ENCODE data around the gene RBCK1.

RBCK1 gene

DNA sequence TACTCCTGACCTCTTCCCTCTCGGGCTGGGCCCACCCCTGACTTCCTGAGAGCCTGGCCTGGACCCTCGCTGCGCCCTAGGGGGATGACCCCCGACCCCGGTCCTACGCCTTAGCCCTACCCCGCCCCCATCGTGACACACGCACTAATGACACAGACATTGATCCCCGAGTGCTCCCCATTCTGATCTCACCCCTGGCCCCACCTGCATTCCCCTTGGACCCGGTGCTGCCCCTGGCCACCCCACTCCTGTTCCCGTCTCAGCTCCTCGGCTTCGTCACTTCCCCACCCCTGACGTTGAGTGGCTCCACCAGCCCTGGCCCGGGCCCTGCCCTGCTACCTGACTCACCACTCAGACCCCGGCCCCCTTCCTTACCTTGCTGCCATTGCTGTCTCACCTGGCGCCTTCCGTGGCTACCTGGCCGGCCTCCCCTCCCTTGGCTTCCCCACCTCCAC is 12.1 kb downstream of the RBCK1 start:
- no peak for DNase-seq

DNA sequence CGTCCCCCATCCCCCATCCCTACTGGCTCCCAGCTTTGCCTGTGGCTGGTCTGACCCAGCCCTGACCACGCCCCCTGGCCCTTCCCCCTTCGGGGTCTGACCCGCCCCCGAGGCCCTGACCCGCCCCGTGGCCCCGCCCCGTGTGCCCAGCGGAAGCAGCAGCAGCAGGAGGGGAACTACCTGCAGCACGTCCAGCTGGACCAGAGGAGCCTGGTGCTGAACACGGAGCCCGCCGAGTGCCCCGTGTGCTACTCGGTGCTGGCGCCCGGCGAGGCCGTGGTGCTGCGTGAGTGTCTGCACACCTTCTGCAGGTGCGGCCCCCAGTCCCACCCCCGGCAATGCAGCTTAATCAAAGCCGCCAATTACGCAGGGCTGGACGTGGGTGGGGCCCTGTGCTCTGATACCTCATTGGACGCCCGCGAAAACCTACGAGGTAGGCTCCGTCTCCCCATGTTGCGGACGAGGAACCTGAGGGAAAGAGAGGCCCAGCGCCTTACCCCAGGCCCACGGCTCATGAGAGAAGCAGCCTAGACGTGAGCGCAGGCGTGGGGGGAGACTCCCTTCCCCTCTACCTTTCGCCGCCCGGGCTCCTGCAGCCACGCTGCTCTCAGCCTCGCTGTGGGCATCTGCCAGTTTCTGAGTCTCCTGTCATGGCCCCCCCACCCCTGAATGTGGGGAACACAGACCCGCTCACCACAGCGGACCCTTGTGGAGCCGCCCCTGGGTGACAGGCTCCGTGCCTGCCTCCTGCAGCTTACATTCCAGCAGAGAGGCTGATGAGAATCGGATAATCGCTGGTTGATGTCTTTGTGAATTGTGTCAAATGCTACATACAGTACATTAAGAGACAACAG is 12.8 kb downstream of the RBCK1 start:
- DNase-seq = no peak

DNA sequence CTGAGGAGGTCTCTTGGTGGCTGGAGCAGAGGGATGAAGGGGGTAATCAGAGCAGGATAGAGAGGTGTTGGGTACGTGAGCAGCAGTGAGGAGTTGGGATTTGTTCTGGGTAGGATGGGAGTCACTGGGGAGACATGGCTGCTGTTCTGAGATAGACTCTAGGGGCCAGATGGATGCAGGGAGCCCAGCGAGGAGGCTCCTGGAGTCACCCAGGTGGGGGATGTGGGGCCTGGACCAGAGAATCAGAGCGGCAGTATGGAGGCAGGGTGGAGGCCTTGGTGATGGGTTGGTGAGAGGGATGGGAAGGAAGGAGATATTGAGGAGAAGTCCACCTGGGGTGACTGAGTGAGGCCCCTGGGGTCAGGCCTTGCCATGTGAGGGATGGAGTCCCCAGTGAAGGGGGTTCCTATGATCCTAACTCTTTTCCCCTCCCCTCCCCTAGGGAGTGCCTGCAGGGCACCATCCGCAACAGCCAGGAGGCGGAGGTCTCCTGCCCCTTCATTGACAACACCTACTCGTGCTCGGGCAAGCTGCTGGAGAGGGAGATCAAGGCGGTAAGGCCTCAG is 13.7 kb downstream of the RBCK1 start:
- no peak for DNase-seq

DNA sequence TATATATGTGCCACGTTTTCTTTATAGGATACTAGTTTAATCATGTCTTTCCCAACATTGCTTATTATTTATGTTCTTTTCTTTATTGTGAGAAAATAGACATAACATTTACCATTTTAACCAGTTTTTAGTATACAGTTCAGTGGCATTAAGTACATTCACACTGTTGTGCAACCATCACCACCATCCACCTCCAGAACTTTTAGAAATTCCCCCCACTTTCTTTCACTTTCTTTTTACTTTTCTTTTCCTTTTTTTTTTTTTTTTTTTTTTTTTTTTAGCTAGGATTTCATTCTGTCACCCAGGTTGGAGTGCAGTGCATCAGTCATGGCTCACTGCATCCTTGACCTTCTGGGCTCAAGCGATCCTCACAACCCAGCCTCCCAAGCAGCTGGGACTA is 18.5 kb downstream of the RBCK1 start:
- no peak for DNase-seq

- DNase-seq = no peak
Observed at GRCh38 chr20:427401-427800, 19.3 kb downstream of the RBCK1 start.

DNA sequence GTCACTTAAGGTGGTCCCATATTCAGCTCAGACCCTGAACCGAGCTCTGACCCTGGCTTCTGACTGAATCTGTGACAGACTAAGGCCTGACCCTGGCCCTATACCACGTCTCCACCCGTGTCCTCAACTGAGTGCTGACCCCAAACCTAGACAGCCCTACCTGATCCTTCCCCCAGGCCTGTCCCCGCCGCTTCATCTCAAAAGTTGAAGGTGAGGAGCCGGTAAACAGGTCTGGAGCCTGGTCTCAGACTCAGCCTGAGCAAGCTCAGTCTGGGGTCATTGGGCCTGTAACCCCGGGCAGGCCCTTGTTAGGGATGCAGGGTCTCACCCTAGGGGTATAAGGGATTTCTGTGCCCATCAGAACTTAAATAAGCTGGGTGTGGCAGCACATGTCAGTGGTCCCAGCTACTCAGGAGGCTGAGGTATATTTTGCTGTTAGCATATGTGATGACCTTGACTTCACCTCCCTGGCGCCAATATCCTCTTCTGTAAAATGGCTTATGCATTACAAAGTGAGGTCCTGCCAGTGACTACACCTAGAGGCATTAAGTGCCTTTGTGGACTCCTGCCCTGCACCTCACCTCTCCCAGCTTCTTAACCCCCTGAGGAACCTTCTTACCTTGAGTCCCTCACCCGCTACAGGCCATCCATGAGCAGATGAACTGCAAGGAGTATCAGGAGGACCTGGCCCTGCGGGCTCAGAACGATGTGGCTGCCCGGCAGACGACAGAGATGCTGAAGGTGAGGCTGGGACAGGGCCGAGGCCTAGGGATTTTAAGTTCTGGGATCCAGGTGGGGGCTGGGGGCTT is 20.0 kb downstream of the RBCK1 start:
- no peak for DNase-seq

DNA sequence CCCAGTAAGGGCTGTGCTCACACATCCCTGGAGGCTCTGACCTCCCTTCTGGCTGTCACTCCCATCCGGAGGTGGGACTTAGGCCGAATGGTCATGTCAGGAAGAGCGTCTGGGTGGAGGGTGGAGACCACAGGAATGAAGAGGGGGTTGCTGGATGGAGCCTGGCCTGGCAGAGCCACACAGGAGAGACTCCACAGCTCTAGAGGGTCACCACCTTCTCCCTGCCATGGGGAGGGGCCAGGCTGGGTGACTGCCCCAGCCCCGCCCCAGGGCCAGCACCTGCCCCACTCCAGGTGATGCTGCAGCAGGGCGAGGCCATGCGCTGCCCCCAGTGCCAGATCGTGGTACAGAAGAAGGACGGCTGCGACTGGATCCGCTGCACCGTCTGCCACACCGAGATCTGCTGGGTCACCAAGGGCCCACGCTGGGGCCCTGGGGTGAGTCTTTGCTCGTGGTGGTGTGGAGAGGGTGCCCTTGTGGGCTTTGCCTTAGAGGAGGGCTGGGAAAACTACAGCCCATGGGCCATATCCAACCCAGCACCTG is 20.6 kb downstream of the RBCK1 start:
- no peak for DNase-seq

- no peak for DNase-seq
Observed at GRCh38 chr20:430091-430999, 22.2 kb downstream of the RBCK1 start.

GRCh38 chr20:431012-431904 is 23.2 kb downstream of the RBCK1 start:
- peak in 1 of 2 experiments; percentile 72 for DNase-seq

DNA sequence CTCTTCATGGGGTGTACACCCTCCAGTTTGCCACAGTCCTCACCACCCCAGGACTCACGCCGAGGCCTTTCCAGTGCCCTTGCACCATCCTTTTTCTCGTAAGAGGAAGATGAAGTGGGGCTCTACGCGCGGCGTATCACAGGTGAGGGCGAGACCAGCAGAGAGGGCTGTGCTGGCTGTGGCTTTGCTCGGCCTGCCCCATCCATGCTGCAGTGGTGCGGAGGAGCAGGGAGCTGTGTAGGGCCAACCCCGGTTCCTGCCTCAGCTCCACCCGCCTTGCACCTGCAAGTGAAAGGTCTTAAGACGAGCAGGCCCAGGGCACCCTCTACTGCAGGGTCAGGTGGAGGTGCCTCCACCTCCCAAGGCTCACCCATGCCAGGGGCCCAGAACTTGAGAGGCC is 24.1 kb downstream of the RBCK1 start:
- no peak for DNase-seq

DNA sequence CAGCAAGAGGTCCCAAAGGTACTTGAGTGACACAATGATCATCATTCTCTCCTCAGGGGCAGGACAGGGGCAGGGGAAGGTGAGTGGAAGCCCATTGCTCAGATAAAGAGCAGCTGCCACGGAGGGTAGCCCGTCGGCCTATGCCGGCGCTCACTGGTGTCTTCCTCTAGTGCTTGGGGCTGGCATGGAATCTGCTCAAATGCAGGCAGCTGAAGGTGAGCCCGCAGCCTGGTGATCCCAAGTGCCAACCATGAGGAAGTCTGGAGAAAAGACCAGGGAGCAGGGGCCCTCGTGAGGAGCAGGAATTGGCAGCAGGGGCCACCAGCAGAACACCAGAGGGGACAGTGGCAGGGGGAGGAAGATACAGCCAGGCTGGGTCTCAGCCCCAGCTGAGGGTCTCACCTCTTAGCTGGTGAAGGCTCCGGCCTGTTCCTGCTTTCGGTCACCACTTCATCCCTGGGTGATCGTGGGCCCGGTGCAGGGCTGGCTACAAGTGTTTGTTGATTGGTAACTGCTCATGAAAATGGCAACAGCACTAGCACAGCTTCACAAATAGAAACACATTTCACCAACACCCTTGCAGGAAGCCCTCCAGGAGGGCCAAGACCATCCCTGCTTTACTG is 24.7 kb downstream of the RBCK1 start:
- DNase-seq = no peak

DNA sequence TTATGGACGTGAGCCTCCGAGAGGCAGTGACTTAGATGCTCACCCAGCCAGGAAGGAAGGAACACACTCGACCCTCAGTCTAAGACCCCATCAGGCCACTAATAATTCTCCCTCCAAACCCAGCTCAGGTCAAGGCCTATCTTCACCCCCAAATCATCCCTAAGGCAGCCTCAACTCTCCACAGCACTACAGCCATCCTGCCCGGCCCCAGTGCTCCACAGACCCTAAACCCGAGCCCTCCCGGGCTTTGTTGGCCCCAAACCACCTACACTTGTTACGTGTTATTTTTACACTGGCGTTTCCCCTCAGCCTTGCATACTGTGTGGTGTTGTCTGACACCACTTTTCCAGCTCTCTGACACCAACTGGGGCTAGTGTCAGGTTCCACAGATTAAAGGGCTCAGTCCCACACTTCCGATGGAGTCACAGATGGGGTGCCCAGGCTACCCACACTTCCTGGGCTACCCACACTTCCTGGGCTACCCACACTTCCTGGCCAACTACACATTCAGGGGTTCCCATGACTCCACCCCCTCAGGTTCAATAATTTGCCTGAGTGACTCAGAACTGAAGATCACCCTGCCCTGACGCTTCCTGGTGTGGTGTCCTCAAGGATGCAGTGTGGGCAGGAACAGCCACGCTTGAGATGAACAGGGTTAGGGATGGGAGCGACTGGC is 25.3 kb downstream of the RBCK1 start:
- DNase-seq = no peak

DNA sequence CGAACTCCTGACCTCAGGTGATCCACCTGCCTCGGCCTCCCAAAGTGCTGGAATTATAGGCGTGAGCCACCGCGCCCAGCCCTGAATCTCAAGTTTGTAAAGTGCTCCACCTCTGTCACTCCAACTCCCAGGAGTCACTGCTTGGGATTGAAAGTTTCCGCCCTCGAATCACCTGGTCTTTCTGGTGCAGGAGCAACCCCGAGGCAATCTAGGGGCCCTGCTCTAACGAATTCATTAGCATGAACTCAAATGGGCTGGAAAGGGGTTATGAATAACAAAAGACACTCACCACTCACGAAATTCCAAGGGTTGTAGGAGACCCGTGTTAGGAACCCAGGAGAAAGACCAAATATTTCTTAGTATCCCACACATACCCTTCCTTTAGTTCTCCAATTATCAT is 26.1 kb downstream of the RBCK1 start:
- DNase-seq = no peak

GRCh38 chr20:434661-435419 is 26.7 kb downstream of the RBCK1 start:
- DNase-seq = no peak

DNA sequence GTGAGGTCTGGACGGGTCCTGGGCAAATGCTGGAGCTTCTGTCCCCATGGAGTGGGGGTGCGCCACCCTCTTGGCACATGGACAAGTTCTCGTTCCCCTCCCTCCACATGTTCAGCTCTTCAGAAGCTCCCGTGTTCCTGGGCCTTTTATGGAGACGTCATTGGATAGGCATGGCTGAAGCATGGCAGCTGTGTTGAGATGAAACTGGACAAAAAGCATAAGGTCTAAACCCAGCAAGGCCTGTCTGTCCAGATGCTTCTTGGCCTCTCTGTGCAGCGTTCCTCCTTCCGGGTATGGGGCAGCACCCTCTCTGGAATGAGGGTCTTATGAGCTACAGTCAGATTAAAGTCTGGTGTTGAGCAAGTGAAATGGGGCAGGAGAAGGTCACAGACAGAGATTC is 27.5 kb downstream of the RBCK1 start:
- DNase-seq = no peak

GRCh38 chr20:436476-436875 is 28.4 kb downstream of the RBCK1 start:
- no peak for DNase-seq

DNA sequence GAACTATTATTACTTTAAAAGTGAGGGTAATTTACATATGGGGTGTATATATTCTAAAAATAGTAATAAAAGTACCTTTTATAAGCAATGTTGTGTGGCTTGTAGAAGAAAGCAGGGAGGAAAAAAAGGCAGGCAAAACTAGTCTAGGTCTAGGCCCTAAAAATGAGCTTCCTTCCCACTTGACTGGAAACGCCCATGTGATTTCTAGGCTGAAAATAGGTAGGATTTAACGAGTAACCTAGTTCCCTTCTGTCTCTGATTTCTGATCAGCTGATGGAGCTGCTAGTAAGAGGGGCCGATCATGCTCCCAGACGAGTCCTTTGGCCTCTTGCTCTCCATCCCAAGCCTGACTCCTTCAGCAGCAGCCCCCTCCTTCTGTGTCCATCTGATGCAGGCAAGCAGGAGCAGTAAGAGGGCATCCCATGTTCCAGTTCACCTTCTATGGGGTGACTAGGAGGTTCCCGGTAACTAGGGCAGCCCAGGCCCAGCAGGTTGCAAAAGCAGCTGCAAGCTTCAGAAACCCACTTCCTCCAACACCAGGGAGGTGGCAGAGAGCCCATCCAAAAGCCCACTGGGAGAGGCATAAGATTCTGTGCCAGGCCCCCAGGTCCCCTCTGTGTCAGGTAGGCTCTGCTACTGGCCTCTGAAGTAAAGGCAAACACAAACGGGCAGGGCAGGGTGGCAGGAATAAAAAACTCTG is 29.8 kb downstream of the RBCK1 start:
- no peak for DNase-seq

DNA sequence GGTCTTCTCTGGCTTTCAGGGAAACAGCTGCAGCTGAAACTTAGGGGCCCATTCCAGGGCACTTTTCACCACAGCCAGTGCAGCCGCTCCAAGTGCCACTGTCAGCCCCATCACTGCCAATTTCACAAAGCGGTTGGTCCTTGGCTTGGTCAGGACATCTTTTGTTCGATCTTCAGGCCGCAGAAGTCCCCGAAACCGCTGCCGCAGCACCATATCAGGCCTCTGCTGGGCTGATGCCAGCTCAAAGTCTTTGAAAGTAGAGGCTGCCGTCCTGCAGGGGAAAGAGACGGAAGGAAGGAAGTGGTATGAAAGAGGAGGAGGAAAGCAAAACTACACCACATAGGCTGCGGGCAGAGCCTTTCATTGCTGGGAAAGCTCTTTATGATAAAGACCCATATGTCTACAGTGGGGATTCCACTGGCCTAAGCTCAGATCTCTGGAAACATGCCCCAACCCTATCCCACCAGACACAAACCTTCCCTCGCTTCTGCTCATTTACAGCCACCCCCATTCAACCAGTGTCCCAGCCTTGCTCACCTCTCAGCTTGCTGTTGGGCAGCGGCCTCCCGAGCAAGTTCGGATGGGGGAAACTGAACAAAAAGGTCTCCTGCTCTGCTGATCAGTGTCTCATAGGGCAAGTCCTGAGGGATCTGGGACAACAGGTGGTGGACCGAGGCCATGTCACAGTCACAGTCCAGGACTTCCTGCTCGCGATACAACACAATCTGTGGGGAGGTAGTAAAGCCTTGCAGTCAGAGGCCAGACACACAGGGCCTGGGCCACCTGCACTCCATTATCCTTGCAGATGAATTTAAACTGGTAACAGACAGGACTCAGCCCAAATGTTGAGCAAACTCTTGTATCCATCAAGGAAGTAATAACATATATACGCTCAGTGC is 30.7 kb downstream of the RBCK1 start:
- DNase-seq = no peak

Data from cerebellar nuclear complex (tissue), 1 donor.